GM12878 (cell line): ENCODE data around the gene CTAGE9. TPM values are rescaled to one million over a fixed set of nuclear protein-coding genes. Genes with fewer than 3 reads are reported as not detected.
A peak's percentile ranks its signal among the peaks of the same experiment; 100 is the strongest.

Experiments used
- ATF2 ChIP-seq: IDR thresholded peaks from 2 replicates; pipeline ENCODE4 v1.6.1; 2012; ENCODE audit warnings: low read length, inconsistent platforms
- ATF7 ChIP-seq: fragments of 450-650 bp; IDR thresholded peaks from 2 replicates; pipeline ENCODE4 v1.6.1; 2016; ENCODE audit warnings: low read depth, mild to moderate bottlenecking
- BCL3 ChIP-seq: IDR thresholded peaks from 2 replicates; pipeline ENCODE4 v1.6.1; 2011; ENCODE audit warnings: borderline replicate concordance, low read depth, mild to moderate bottlenecking, moderate library complexity, low read length; ENCODE audit not compliant: insufficient read depth, poor library complexity, severe bottlenecking
- BMI1 ChIP-seq: fragments of 450-650 bp; IDR thresholded peaks from 2 replicates; pipeline ENCODE4 v1.6.1; 2016; ENCODE audit warnings: mild to moderate bottlenecking, moderate library complexity, borderline replicate concordance
- CBX5 ChIP-seq: sonication (generic); IDR thresholded peaks from 2 replicates; pipeline ENCODE4 v1.6.1; 2016; ENCODE audit warnings: low read depth, moderate library complexity, mild to moderate bottlenecking, inconsistent platforms
- CHD2 ChIP-seq: IDR thresholded peaks from 2 replicates; pipeline ENCODE4 v1.6.1; 2011; ENCODE audit warnings: low read depth, low read length, improper control_type of control experiment, borderline replicate concordance
- CHD4 ChIP-seq: fragments of 200-600 bp; sonication (generic); IDR thresholded peaks from 2 replicates; pipeline ENCODE4 v1.6.1; 2016; ENCODE audit warnings: mild to moderate bottlenecking
- EED ChIP-seq: sonication (generic); IDR thresholded peaks from 2 replicates; pipeline ENCODE4 v1.6.1; 2016; ENCODE audit warnings: antibody characterized with exemption, low read depth
- GABPA ChIP-seq: IDR thresholded peaks from 2 replicates; pipeline ENCODE4 v1.6.1; 2014; ENCODE audit warnings: antibody characterized with exemption, low read depth, mild to moderate bottlenecking, inconsistent platforms
- HDAC2 ChIP-seq: fragments of 200-600 bp; sonication (generic); IDR thresholded peaks from 2 replicates; pipeline ENCODE4 v1.6.1; 2017
- HSF1 ChIP-seq: fragments of 150-350 bp; IDR thresholded peaks from 2 replicates; pipeline ENCODE4 v1.6.1; 2014; ENCODE audit warnings: mild to moderate bottlenecking, low read depth, low read length
- IKZF1 ChIP-seq: fragments of 450-650 bp; conservative IDR thresholded peaks from 2 replicates; pipeline ENCODE4 v1.6.1; 2017; ENCODE audit warnings: antibody characterized with exemption, mild to moderate bottlenecking
- MLLT1 ChIP-seq: fragments of 450-650 bp; IDR thresholded peaks from 2 replicates; pipeline ENCODE4 v1.6.1; 2016; ENCODE audit warnings: mild to moderate bottlenecking
- RFX5 ChIP-seq: IDR thresholded peaks from 2 replicates; pipeline ENCODE4 v1.6.1; 2011; ENCODE audit warnings: low read depth, low read length, improper control_type of control experiment
- SMARCA5 ChIP-seq: fragments of 450-650 bp; IDR thresholded peaks from 2 replicates; pipeline ENCODE4 v1.6.1; 2017; ENCODE audit warnings: mild to moderate bottlenecking
- SREBF2 ChIP-seq: IDR thresholded peaks from 2 replicates; pipeline ENCODE4 v1.6.1; 2012; ENCODE audit warnings: mild to moderate bottlenecking, low read length
- STAT3 ChIP-seq: IDR thresholded peaks from 2 replicates; pipeline ENCODE4 v1.6.1; 2011; ENCODE audit warnings: low read depth, low read length, improper control_type of control experiment
- TCF7 ChIP-seq: IDR thresholded peaks from 2 replicates; pipeline ENCODE4 v1.6.1; 2014; ENCODE audit warnings: antibody characterized with exemption, borderline replicate concordance
- YBX1 ChIP-seq: fragments of 450-650 bp; IDR thresholded peaks from 2 replicates; pipeline ENCODE4 v1.6.1; 2016; ENCODE audit warnings: antibody characterized with exemption
- ZBTB40 ChIP-seq: fragments of 450-650 bp; IDR thresholded peaks from 2 replicates; pipeline ENCODE4 v1.6.1; 2016; ENCODE audit warnings: mild to moderate bottlenecking, moderate library complexity, borderline replicate concordance
- ZNF622 ChIP-seq: fragments of 450-650 bp; IDR thresholded peaks from 2 replicates; pipeline ENCODE4 v1.6.1; 2017; ENCODE audit warnings: mild to moderate bottlenecking, inconsistent platforms
- polyA plus RNA-seq, 11 experiments: library from polyadenylated mRNA; depleted of rRNA in 4 of 11; unstranded in 6 of 11; stranded (reverse) in 5 of 11; fragments of >200 nt; fragmentation: Nextera tagmentation in 4 of 11; fragmentation: Illumina TruSeq in 1 of 11; extraction: Ambion mirVana in 4 of 11; extraction: Trizol in 1 of 11; gene quantifications; 1 replicate in 1 of 11; 2 replicates in 10 of 11; pipeline versions ENCODE4 v1.2.1 to v1.2.3, GENCODE V29; 2011 to 2016; ENCODE audit warnings: inconsistent platforms in 2 of 11, missing spikeins in 2 of 11, low read depth in 1 of 11
- total RNA-seq, 4 experiments: library from RNA; depleted of rRNA in 3 of 4; stranded (reverse); fragments of >200 nt in 3 of 4; fragmentation: Illumina TruSeq in 1 of 4; extraction: Trizol in 1 of 4; gene quantifications; 2 replicates each; pipeline versions ENCODE4 v1.2.1 to v1.2.3, GENCODE V29; 2013 to 2021
- TF ChIP-seq, protein P1 (sequence below): fragments of 450-650 bp; IDR thresholded peaks from 2 replicates; pipeline ENCODE4 v1.6.1; 2017; ENCODE audit warnings: borderline replicate concordance

Gene CTAGE9
- total and polyA plus RNA-seq, 10 of the 15 experiments (the other 5 are each of a cell fraction or from before 2014, with no cell fraction given), result 0.06 TPM; not detected in 9

DNA sequence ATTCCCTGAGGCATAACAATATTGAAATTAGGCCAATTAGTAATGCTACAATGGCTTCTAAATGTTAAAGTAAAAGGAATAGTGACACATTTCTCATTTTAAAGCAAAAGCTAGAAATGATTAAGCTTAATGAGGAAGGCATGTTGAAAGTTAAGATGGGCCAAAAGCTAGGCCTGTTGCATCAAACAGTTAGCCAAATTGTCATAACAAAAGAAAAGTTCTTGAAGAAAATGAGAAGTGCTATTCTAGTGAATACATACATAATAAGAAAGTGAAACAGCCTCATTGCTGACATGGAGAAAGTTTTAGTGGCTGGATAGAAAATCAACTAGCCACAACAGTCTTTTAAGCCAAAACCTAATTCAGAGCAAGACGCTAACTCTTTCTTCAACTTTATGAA, 22.5 kb downstream of the CTAGE9 start (continued):
- TF ChIP-seq ZBTB40 (no peak), ATF7 (no peak), HDAC2 (no peak), YBX1 (no peak), HSF1 (no peak), TCF7 (peak; percentile 68; the same call in 1 of the 2 replicates), CHD2 (no peak), SREBF2 (no peak), BMI1 (no peak), RFX5 (no peak), BCL3 (peak; percentile 51), MLLT1 (no peak), STAT3 (no peak), CHD4 (no peak), IKZF1 (no peak), SMARCA5 (no peak), GABPA (peak; percentile 74), ZNF622 (no peak), ATF2 (peak; percentile 89), EED (peak; percentile 58; the same call in 1 of the 2 replicates), CBX5 (peak; percentile 66; the same call in 1 of the 2 replicates)
- TF ChIP-seq, protein P1, sequence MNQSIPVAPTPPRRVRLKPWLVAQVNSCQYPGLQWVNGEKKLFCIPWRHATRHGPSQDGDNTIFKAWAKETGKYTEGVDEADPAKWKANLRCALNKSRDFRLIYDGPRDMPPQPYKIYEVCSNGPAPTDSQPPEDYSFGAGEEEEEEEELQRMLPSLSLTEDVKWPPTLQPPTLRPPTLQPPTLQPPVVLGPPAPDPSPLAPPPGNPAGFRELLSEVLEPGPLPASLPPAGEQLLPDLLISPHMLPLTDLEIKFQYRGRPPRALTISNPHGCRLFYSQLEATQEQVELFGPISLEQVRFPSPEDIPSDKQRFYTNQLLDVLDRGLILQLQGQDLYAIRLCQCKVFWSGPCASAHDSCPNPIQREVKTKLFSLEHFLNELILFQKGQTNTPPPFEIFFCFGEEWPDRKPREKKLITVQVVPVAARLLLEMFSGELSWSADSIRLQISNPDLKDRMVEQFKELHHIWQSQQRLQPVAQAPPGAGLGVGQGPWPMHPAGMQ, result no peak
